Brain pericyte (primary cell): Measurements from ENCODE around the gene MTMR11.
A peak's percentile ranks its signal among the peaks of the same experiment; 100 is the strongest.
"Not testable (repeated sequence)": the region's sequence is repeated elsewhere in the genome, so short reads cannot be mapped to it uniquely, and the experiment has no call there.

Source experiments
- DNase-seq: peaks from one replicate; pipeline ENCODE4 v3.0.0-alpha.2; 2012; ENCODE audit warnings: low read depth, low spot score

Gene MTMR11, protein sequence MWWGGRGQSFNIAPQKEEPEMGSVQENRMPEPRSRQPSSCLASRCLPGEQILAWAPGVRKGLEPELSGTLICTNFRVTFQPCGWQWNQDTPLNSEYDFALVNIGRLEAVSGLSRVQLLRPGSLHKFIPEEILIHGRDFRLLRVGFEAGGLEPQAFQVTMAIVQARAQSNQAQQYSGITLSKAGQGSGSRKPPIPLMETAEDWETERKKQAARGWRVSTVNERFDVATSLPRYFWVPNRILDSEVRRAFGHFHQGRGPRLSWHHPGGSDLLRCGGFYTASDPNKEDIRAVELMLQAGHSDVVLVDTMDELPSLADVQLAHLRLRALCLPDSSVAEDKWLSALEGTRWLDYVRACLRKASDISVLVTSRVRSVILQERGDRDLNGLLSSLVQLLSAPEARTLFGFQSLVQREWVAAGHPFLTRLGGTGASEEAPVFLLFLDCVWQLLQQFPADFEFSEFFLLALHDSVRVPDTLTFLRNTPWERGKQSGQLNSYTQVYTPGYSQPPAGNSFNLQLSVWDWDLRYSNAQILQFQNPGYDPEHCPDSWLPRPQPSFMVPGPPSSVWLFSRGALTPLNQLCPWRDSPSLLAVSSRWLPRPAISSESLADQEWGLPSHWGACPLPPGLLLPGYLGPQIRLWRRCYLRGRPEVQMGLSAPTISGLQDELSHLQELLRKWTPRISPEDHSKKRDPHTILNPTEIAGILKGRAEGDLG

DNA sequence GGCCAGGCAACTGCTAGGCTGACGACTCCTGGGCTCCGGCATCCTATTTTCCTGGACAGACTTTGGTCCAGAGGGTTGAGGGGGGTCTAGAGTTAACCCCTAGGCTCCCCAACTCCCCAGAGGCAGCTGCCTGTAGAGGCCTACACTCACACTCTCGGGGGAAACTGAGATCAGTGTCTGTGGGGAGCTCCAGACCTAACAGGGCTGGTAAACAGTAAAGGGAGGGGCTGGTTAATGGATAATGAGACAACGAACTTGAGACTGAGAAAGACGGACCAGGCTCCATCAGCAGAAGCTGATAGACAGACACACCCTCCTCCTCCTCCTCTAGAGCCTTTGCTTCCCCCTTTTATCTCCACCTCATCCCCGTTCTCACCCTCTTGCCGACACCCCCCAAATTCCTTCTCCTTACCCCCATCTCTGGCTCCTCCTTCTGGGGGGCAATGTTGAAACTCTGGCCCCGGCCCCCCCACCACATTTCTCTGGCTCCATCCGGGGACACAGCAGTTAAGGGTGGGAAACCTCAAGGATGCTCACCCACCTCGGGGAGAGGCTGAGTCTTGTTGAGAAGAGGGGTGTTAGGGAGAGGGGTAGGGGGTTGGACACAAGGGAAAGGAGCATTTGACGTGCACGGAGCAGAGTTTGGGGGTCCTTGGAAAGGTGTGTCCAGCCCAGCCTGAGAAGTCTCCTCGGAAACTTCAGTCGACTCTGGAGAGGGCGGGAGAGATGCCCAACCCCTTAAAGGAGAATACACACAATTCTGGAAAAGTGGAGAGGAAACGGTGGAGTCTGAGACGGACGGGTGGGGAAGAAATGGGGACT, at the start of gene MTMR11:
Gene MTMR11, minus strand, starts transcription at position 710 of the 822 bp plus-strand sequence. Its CDS starts 232 bp downstream, at position 478.
- DNase-seq, result no peak

DNA sequence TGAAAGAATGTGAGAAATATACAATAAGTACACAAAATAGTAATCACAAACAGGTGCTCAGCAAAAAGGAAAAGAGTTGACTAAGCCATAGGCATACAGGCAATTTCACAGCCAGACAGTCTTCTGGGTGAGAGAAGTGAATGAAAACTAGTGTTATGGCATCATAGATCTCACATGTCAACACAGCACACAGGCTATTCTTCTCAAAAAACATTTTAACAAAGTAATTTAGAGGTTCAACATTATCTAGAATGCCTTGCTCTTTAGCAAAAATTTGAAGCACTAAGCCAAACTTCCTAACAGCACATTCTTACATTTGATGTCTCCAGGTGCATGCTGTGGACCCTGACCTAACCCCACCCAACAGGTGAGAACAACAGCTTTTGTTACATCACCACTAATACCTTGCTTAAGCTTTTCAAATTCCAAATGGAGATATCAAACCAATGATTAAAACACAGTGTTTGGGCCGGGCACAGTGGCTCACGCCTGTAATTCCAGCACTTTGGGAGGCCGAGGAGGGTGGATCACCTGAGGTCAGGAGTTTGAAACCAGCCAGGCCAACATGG, 43.4 kb upstream of the MTMR11 start:
- no peak for DNase-seq

DNA sequence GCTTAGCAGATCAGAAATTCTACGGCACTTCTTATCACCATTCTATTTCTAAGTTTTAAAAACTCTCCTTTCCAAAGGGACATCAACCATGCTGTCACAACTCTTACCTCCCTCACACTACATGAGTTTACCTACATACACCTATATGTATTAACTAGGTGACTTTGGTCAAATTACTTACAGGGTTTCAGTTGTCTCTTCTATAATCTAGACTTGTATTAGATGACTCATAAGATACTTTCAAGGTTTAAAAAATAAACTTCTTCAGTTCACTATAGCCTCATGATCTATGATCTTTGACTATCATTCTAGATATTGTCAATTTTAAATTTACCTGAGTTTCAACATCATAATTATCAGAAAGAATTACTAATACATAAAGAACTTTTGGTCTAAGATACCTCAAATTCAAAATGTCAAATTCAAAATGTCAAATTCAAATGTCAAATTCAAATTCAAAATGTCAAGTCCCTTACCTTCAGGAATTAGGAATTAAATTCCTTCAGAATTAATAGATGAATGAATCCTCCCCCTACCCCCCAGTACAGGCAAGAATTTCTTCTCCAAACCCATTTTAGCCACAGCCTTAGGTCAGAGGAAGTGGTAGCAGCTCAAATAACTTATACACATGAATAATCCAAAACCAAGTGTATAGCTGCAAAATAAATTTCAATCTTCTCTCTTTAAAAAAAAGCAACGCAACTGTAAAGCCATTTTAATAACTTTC, 42.7 kb upstream of the MTMR11 start:
- DNase-seq, result no peak

DNA sequence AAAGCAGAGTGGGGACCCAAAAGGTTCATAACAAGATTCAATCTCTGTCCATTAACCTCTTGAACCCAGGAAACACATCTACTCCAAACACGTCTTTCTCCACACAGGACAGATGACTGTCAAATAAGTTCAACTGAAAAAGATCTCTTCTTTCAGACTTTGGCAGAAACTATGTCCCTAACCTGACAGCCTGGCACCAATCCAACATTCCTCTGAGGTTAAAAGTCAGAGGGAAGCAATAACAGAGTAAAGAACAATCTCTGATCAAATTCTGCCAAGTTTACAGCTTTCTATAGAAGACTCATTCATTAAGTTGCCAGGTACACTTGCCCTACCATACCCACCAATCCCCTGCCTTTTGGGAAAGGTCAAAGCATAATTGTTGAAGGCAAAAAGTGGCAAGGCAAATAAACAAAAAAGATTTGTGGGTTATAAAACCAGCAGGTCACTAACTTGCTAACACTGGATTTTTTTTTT, 41.9 kb upstream of the MTMR11 start:
- no peak for DNase-seq

DNA sequence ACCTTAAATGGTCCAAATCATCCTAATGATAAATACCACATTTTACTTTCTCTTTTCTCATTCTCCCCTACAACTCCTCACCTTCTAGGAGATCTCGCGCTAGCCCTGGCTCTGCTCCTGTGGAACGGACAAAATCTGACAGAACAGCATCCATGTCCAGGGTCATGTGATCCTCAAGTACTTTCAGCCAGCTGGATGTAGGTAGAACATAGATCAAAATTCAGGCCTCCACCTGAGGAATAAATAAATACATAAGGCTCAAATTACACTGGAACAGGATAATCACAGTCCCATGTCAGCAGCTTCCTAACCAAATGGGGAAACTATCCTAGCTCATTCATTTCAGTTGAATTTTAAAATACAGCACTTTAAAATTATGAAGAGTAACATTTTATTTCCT, 40.7 kb upstream of the MTMR11 start:
- DNase-seq, result no peak

DNA sequence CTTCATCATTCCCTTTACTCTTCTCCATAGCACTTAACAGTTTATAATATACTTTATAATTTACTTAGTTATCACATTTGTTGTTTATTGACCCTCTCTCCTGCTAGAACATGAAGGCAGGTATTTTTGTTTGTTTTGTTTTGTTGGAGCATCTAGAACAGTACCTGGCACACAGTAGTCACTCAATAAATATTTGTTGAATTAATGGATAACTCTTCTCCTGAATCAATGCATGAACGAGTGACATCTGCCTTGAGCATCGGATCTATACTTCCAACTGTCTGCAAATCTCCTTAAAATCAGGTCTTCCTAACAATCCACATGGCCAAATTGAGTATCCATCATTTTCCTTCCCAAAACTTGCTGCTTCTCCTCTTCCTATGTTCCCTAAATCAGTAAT, 35.9 kb upstream of the MTMR11 start:
- no peak for DNase-seq

DNA sequence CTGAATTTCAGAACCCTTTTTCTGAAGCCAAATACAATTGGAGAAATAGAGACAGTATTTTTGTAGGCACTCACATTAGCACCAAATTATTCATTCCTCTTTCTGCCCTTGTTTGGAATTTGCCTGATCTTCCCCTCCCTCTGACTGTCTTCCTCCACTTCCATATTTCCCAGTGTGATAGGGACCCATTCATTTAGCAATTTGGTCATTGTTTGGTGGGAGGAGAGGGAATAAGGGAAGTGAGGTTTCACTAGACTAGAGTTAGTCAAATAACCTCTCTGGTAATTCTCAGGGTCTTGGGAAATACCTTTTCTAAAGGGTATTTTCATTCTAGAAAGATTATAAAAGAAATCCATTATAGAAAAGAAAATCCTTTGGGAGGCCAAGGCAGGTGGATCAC, 31.0 kb upstream of the MTMR11 start:
- DNase-seq, result no peak

DNA sequence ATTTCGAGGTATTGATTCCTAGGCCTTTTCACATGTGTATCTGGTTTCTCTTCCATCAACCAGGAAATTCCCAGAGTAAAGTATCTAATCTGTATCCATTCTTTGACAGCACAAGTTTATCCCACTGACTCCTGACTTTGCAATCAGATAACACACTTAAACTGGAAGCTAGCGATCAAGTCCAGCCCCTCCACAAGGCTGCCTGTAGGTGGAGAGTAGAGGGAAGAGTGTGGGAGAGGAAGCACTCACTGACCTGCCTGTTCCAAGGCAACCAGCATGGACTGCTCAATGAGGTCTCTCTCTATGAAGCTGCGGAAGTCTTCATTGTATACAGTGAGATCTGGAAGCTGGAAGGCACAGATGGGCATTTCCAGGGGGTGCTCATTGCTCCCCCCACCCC, 30.4 kb upstream of the MTMR11 start:
- no peak for DNase-seq

DNA sequence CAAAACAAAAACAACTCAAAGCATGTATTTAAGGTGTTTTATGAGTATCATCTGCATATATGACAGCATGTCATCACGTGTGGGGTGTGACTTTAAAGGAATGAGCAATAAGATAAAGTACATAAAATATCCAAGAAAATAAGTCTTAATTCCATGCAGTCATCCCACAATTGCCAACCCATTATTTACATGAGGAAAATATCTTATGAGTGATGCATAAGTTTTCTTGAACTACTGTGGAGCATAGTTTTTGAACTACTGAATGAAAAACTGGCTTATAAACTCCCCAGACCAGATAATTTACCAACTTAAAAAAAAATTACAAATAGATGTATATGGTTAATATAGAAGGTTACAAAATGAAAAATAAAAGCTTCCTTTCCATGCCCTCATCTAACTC, 29.7 kb upstream of the MTMR11 start:
- no peak for DNase-seq

DNA sequence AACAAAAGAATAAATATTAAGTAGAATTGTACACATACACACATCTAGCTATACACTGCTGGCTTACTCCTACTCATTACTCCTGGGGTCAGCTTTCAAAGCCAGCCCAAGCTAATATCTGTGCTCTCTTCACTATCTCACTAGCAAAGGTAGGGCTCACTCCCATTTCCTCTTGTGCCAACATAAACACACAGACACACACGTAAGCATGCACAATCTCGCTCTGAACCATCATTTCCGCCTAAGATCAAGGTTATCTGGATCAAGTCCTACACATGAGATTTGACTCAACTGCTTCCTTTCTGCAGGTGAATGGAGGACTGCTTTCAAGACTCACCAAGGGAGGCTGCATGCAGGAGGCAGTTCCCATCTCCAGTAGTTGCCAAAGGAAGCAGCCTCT, 28.8 kb upstream of the MTMR11 start:
- no peak for DNase-seq

DNA sequence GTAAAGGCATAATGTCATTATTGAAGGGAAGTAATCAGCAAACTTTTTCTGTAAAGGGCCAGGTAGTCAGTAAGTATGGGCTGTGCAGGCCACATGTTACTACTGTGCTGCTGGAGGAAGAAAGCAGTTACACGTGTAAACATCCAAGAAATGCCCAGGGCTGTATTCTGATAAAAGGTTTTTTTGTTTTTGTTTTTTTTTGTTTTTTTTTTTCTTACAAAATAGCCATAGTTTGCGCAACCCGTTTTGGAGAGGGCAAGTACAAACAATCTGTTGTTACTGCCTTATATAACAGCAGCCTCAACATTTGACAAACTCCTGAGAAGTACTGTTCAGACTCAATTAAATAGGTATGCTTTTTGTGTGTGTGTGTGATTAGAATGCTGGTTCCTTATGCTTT, 26.7 kb upstream of the MTMR11 start:
- no peak for DNase-seq

DNA sequence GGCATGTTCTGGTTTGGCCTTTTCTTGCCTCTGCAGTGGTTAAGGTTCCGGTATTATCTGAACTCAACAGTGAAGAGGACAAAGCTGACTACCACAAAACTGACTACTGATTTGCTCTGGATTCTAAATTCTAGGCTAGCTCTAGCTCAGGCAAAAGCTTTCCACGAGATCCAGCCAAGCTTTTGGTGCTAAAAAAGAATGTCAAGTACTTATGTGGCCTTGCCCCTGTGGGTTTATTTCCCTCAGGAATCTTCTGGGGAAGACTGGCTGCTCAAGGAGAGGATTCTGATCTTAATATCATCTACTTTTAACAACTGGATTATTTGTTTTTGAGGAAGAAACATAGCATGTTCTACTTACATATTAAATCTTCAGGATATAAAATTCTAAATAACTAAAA, 26.1 kb upstream of the MTMR11 start:
- DNase-seq, result no peak

DNA sequence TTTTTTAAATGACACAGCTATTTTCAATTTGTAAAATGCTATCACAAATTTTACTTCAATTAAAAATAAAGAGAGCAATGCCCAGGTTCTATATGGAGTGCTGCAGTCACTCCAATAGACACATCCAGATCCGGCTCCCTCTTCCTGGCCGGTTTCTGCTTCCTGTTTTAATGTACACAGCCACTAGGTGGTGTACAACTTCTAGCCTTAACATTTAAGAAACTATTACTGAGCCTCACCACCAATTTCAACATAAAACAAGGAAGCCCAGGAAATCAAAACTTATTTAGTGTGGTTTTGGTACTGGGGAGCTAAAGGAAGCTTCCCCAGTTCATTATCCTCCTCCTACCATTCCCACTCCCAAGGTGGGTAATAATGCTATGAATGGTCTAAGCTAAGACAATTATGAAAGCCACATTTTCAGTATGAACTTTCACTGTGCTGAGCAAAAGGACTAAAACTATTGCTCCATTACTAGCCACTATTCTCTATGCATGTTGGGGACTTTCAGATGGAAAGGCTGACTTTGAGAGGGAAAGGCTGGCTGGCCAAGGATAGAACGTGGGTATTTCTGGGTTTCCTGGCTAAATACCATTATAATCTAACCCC, 25.5 kb upstream of the MTMR11 start:
- peak; percentile 37 for DNase-seq

DNA sequence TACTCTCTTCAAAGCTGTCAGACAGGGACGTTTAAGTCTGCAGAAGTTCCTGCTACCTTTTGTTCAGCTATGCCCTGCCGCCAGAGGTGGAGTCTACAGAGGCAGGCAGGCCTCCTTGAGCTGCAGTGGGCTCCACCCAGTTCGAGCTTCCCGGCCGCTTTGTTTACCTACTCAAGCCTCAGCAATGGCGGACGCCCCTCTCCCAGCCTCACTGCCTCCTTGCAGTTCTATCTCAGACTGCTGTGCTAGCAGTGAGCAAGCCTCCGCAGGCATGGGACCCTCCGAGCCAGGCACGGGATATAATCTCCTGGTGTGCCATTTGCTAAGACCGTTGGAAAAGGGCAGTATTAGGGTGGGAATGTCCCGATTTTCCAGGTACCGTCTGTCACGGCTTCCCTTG, 20.9 kb upstream of the MTMR11 start:
- not testable (repeated sequence) for DNase-seq

DNA sequence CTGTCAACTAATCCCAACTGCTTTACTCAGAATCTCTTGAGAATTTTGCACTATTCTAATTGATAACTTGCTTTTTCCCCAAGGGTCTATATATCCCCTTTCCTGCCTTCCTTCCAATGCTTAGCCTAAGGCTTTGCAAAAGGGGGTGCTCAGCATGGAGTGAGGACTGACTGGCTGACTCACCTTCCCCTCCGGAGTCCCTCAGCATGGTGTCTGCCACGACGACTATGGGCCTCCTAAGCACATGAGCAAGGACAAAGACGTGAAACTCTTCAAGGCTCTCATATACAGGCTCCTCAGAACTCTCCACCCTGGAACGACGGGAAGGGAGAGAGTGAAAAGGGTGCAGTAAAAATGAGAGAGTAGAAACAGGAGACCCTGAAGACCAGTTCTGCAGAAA, 13.2 kb upstream of the MTMR11 start:
- no peak for DNase-seq

DNA sequence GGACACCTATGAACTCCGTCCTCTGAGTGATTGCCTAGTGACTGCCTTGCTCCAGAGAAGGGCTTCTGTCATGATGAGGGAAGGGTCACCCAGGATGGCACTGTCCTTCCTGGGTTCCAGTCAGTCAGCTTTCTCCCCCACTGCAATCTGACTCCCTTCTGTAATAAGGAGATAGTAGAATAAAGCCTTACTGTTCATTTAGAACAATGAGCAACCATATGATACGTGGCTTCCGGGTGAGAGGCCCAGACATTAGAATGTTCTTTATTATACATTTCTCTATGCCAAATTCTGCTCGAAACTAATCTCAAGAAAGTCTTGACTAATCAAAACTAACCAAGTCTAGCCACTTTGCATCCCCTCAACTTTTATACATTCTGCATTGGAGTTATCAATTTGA, 8.5 kb upstream of the MTMR11 start:
- no peak for DNase-seq

DNA sequence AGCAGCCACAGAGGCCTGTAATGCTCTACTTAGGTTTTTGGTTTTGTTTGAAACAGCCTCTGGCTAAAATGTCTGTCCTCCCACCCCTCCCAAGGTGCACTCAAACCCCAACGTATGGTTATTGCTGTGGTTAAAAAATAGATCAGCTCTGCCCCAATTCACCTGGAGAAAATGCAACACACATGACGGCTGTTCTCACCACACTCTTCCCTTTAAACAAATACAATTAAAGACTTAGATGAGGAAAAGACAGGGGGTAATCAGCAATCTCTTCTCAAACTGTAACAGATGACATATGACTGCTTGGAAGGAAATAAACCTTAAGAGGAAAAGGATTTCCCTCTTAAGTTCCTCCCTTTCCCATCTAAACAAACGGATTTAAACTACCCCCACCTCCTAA, 6.2 kb upstream of the MTMR11 start:
- no peak for DNase-seq

DNA sequence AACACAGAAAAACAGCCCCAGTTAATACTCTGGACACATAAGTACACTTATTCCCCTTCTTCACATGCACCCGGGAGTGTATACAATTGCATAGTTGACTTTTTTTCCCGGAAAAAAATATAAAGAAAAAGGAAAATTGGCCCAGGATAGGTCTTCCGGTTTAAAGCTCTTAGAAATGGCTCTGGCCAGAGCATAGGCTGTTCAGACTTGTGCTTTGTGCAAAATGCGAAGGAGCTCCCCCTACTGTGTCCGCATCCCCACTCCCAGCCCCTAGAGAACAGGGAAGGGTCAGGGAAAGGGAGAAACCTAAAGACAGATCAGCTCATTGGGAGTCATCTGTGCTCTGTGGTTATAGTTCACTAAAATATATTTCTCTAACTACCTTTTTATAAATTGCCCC, 5.5 kb upstream of the MTMR11 start:
- no peak for DNase-seq

DNA sequence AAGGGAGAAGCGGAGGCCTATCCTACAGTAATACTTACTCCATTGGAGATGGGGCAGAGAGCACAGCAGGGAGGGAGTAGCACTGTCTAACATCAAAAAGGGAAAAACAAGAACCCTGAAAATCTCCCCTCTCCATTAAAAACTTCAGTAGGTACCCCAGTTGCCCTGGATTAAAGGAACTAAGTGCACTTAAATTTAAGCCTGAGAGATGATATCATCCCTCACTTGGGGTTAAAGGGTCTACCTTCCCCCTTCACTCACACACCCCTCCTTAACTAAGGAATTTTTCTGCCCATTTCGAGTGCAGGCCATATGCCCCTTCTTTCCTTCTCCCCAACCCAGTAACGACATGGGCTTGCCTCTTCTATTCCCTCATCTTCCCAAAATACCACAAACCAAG, 3.7 kb upstream of the MTMR11 start:
- no peak for DNase-seq

DNA sequence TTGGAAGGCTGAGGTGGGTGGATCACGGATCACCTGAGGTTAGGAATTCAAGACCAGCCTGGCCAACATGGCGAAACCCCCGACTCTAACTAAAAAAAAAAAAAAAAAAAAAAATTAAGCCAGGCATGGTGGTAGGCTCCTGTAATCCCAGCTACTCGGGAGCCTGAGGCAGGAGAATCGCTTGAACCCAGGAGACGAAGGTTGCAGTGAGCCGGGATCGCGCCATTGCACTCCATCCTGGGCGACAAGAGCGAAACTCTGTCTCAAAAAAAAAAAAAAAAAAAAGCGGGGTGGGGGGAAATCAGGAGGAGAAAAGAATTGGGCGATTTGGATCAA, 2.0 kb upstream of the MTMR11 start:
- not testable (repeated sequence) for DNase-seq

DNA sequence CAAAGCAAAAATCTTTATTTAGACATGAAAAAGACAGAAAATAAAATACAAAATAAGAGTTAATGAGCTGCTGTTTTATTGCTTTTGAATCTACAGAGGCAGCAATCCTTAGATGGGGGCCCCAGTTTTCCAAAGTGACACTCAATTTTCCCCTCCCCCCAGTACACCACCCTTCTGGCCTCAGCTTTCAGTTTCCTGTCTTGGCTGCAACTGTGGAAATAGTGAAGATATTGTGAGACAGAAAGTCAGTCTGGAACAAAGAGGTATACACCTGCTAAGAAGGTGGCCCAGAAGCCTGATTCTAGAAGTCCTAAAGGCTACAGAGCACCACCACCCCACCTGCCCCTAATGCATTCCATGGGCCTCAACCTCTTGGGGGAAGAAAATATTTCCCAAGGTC, 1.1 kb upstream of the MTMR11 start:
- DNase-seq, result no peak
